ENCODE measurements around the gene FOXE1. TPM values are rescaled to one million over a fixed set of nuclear protein-coding genes. Genes with fewer than 3 reads are reported as not detected.

FOXE1 gene
- not detected for total RNA-seq (ENCODE audit: unreplicated experiment)
- long read RNA-seq, result 0 reads

GRCh38 chr9:97853056-97853843, at the start of gene FOXE1:
TSS of gene FOXE1 (plus strand) at chr9:97853226. CDS start at chr9:97853915, 689 bp downstream.
- H3K9me3 Mint-ChIP-seq (ENCODE audit: unreplicated experiment), result peaks cover 1% of the 10 kb centered on the region
- DNase-seq, result peak; percentile 26
- no peak for TF ChIP-seq CTCF (IDR thresholded peaks at IDR 0.05; ENCODE audit: partially characterized antibody, unreplicated experiment)
- H3K4me3 Mint-ChIP-seq (ENCODE audit: unreplicated experiment), result peak within 1 kb of the TSS; percentile 92
- H3K4me1 Mint-ChIP-seq (ENCODE audit: low read depth, unreplicated experiment), result peaks cover 2% of the 10 kb centered on the region
- peaks cover 41% of the 10 kb centered on the region for H3K27me3 Mint-ChIP-seq (ENCODE audit: unreplicated experiment)
- H3K27ac Mint-ChIP-seq (ENCODE audit: unreplicated experiment), result no peak within 1 kb of the TSS
- H3K36me3 Mint-ChIP-seq (ENCODE audit: unreplicated experiment), result no peaks in the 10 kb centered on the region

- Mint-ChIP-seq H3K27ac (ENCODE audit: unreplicated experiment) (peak overlapping the region; percentile 57), H3K4me3 (ENCODE audit: unreplicated experiment) (peak overlapping the region; percentile 86), H3K4me1 (ENCODE audit: low read depth, unreplicated experiment) (peaks cover 4% of the 10 kb centered on the region), H3K9me3 (ENCODE audit: unreplicated experiment) (peaks cover 5% of the 10 kb centered on the region), H3K27me3 (ENCODE audit: unreplicated experiment) (peaks cover 8% of the 10 kb centered on the region), H3K36me3 (ENCODE audit: unreplicated experiment) (peaks cover 3% of the 10 kb centered on the region)
- TF ChIP-seq CTCF (IDR thresholded peaks at IDR 0.05; ENCODE audit: partially characterized antibody, unreplicated experiment), result no peak
- no peak for DNase-seq
Measured at GRCh38 chr9:97804059-97804365, 49.0 kb upstream of the FOXE1 start.

GRCh38 chr9:97806721-97807120, 46.3 kb upstream of the FOXE1 start:
- Mint-ChIP-seq H3K27ac (ENCODE audit: unreplicated experiment) (no peak overlapping the region), H3K4me1 (ENCODE audit: low read depth, unreplicated experiment) (peaks cover 4% of the 10 kb centered on the region), H3K36me3 (ENCODE audit: unreplicated experiment) (peaks cover 3% of the 10 kb centered on the region), H3K27me3 (ENCODE audit: unreplicated experiment) (peaks cover 8% of the 10 kb centered on the region), H3K9me3 (ENCODE audit: unreplicated experiment) (peaks cover 10% of the 10 kb centered on the region), H3K4me3 (ENCODE audit: unreplicated experiment) (no peak overlapping the region)
- no peak for TF ChIP-seq CTCF (IDR thresholded peaks at IDR 0.05; ENCODE audit: partially characterized antibody, unreplicated experiment)
- DNase-seq, result no peak

GRCh38 chr9:97807681-97808080, 45.3 kb upstream of the FOXE1 start:
- peaks cover 4% of the 10 kb centered on the region for H3K4me1 Mint-ChIP-seq (ENCODE audit: low read depth, unreplicated experiment)
- peaks cover 10% of the 10 kb centered on the region for H3K9me3 Mint-ChIP-seq (ENCODE audit: unreplicated experiment)
- H3K36me3 Mint-ChIP-seq (ENCODE audit: unreplicated experiment), result peaks cover 3% of the 10 kb centered on the region
- DNase-seq, result no peak
- no peak overlapping the region for H3K4me3 Mint-ChIP-seq (ENCODE audit: unreplicated experiment)
- no peak overlapping the region for H3K27ac Mint-ChIP-seq (ENCODE audit: unreplicated experiment)
- TF ChIP-seq CTCF (IDR thresholded peaks at IDR 0.05; ENCODE audit: partially characterized antibody, unreplicated experiment), result no peak
- H3K27me3 Mint-ChIP-seq (ENCODE audit: unreplicated experiment), result peaks cover 7% of the 10 kb centered on the region

GRCh38 chr9:97808415-97808814, 44.6 kb upstream of the FOXE1 start:
- peak; percentile 40 for DNase-seq
- Mint-ChIP-seq H3K9me3 (ENCODE audit: unreplicated experiment) (peaks cover 10% of the 10 kb centered on the region), H3K36me3 (ENCODE audit: unreplicated experiment) (peaks cover 3% of the 10 kb centered on the region), H3K27me3 (ENCODE audit: unreplicated experiment) (peaks cover 4% of the 10 kb centered on the region), H3K4me3 (ENCODE audit: unreplicated experiment) (no peak overlapping the region), H3K27ac (ENCODE audit: unreplicated experiment) (no peak overlapping the region), H3K4me1 (ENCODE audit: low read depth, unreplicated experiment) (peaks cover 4% of the 10 kb centered on the region)
- no peak for TF ChIP-seq CTCF (IDR thresholded peaks at IDR 0.05; ENCODE audit: partially characterized antibody, unreplicated experiment)
